GDM1 (cell line): ENCODE results near the gene BTNL2.
"Not testable (repeated sequence)": the region's sequence is repeated elsewhere in the genome, so short reads cannot be mapped to it uniquely, and the experiment has no call there.

Experiments
- DNase-seq: peaks from one replicate; lab custom pipeline; 2025; lab: John Stamatoyannopoulos, UW

BTNL2 gene, protein sequence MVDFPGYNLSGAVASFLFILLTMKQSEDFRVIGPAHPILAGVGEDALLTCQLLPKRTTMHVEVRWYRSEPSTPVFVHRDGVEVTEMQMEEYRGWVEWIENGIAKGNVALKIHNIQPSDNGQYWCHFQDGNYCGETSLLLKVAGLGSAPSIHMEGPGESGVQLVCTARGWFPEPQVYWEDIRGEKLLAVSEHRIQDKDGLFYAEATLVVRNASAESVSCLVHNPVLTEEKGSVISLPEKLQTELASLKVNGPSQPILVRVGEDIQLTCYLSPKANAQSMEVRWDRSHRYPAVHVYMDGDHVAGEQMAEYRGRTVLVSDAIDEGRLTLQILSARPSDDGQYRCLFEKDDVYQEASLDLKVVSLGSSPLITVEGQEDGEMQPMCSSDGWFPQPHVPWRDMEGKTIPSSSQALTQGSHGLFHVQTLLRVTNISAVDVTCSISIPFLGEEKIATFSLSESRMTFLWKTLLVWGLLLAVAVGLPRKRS

GRCh38 chr6:32406857-32407256 lies at the start of gene BTNL2:
BTNL2 (minus strand) TSS chr6:32407181; CDS start chr6:32407123, 58 bp downstream.
- DNase-seq, result no peak

DNA sequence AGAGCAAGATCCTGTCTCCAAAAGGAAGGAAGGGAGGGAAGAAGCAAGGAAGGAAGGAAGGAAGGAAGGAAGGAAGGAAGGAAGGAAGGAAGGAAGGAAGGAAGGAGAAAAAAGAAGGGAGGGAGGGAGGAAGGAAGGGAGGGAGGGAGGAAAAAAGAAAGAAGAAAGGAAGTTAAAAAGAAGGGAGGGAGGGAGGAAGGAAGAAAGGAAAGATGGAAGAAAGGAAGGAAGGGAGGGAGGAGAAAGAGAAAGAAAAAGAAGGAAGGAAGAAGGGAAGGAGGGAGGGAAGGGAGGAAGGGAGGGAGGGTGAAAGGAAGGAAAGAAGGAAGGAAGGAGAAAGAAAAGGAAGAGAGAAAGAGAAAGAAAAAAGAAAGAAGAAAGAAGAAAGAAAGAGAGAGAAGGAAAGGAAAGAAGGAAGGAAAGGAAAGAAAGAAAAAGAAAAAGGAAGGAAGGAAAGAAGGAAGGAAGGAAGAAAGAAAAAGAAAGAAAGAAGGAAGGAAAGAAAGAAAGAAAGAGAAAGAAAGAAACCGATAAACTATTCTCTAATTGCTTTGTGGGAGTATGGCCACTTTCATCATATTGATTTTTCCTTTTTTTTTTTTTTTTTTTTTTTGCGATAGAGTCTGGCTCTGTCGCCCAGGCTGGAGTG lies 42.2 kb upstream of the BTNL2 start:
- no peak for DNase-seq

DNA sequence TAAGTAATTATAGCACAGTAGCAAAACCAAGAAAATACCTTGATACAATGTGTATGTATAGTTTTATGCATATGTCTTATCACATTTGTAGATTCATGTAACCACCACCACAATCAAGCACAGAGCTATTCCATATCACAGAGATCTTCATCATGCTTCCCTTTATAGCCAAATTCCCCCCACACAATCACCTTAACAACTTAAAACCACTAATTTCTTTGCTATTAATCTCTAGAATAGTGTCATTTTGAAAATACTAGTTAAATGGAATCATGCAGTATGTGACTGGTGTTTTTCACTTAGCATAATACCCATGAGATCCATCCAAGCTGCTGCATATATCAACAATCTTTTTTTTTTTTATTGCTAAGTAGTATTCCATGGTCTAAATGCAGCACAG lies 41.0 kb upstream of the BTNL2 start:
- no peak for DNase-seq

DNA sequence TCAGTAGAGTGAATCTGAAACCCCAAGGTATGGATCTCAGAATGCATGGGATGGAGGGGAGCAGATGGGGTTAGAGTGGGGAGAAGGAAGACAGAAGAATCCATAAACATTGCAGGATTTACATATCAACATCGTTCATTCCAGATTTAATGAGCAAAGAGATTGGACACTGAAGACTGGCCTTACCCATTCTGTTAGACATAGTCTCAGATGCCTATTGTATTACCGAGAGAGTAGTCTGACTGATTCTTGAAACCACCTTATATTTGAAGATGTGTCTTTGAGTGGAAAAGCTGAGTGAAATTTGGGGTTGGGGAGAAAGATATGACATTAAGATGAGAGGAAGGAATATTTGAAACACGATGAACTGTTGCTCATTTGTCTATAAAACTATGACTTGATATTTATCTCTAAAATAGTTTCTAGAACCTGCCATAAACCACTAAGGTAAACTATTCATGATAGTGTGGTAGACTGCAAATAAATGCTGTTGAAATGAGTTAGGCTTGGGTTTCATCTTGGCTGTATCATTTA lies 38.4 kb upstream of the BTNL2 start:
- DNase-seq, result no peak

DNA sequence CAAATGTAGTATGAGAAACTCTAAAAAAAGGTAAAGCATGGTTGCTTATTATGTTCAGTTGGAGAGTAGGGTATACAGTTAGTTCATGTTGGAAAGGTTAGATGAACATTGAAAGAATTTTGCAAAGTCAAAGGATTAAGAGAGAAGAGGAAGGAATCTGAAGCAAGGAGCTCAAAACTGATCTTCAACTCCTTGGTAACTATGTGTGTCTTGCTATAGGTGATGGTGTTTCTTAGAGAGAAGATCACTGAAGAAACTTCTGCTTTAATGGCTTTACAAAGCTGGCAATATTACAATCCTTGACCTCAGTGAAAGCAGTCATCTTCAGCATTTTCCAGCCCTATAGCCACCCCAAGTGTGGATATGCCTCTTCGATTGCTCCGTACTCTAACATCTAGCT lies 37.5 kb upstream of the BTNL2 start:
- no peak for DNase-seq

DNA sequence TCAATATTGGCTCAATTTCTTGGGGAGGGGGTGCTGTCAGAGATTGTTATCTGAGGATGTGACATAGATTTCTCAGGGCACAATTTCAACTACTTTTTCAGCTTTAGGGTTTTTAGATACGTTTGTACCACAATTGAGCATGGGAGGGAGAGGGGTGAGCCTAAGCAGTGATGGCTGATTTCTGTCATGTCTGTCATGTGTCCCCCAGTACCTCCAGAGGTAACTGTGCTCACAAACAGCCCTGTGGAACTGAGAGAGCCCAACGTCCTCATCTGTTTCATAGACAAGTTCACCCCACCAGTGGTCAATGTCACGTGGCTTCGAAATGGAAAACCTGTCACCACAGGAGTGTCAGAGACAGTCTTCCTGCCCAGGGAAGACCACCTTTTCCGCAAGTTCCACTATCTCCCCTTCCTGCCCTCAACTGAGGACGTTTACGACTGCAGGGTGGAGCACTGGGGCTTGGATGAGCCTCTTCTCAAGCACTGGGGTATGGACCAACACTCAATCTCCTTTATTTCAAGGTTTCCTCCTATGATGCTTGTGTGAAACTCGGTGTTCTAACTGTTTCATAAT lies 36.1 kb upstream of the BTNL2 start:
- DNase-seq, result no peak

GRCh38 chr6:32442243-32442667 lies 35.3 kb upstream of the BTNL2 start:
- no peak for DNase-seq

DNA sequence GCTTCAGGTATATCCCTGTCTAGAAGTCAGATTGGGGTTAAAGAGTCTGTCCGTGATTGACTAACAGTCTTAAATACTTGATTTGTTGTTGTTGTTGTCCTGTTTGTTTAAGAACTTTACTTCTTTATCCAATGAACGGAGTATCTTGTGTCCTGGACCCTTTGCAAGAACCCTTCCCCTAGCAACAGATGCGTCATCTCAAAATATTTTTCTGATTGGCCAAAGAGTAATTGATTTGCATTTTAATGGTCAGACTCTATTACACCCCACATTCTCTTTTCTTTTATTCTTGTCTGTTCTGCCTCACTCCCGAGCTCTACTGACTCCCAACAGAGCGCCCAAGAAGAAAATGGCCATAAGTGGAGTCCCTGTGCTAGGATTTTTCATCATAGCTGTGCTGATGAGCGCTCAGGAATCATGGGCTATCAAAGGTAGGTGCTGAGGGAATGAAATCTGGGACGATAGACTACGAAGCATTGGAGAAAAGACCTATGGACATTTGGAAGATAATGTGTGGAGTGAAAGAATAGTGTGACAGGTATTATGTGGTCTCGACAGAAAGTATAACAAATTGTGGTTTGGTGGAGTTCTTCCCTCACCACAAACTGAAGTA lies 32.7 kb upstream of the BTNL2 start, which contains the start of gene HLA-DRA:
TSS of gene HLA-DRA (plus strand) at position 286 of the 613 bp plus-strand sequence. CDS start at position 350, 64 bp downstream.
- DNase-seq, result peak; percentile 76

- DNase-seq, result no peak
Measured at GRCh38 chr6:32439139-32439538, 32.2 kb upstream of the BTNL2 start.

- peak; percentile 69 for DNase-seq
Measured at GRCh38 chr6:32436995-32437836, 30.2 kb upstream of the BTNL2 start.

- DNase-seq, result no peak
Measured at GRCh38 chr6:32436186-32436585, 29.2 kb upstream of the BTNL2 start.

DNA sequence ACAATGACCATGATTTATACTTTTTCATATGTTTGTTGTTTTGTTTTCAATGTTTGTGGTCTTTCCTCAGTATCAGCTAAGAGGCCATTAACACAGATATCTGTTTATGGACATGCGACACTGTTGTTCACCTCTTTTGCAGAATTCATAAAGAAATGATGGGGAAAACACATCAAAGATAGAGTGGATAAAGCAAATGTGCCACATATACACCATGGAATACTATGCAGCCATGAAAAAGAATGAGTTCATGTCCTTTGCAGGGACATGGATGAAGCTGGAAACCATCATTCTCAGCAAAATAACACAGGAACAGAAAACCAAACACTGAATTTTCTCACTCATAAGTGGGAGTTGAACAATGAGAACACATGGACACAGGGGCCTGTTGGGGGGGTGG lies 27.0 kb upstream of the BTNL2 start:
- DNase-seq, result not testable (repeated sequence)

DNA sequence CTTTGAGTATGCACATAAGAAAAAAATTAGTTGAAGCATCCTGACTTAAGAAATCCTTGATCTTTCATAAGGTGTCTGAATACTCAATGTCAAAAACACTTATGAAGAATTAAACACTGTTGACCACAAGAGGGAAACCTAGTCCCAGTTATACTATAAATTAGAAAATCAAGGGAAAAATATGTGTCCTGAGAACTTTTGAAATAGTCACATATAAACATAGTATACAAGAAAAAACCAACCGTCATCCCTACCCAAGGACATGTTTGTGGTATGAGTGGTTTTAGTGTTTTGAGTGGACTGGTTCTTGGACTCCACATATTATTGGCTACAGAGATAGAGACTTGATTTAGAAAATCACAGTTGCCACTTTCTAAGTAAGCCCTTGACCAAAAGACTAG lies 25.1 kb upstream of the BTNL2 start:
- DNase-seq, result no peak

- DNase-seq, result no peak
Measured at GRCh38 chr6:32431142-32431541, 24.2 kb upstream of the BTNL2 start.

DNA sequence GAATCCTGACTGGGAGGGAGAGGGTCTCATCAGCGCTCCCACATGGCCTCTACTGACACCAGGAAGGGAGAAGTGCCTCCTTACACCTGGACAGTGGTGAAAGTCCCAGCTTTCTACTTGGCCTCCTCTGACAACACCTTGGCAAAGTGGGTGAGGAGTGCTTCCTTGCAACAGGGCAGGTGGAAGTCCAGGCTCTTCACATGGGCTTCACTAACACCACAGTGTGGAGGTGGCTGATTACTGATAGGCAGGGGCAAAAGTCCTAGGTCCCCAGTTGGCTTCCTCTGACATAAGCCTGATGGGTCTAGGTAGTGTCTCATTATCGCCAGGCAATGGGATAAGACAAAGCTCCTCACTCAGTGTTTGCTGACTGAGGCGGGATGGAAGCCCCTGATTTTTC lies 23.2 kb upstream of the BTNL2 start:
- no peak for DNase-seq

DNA sequence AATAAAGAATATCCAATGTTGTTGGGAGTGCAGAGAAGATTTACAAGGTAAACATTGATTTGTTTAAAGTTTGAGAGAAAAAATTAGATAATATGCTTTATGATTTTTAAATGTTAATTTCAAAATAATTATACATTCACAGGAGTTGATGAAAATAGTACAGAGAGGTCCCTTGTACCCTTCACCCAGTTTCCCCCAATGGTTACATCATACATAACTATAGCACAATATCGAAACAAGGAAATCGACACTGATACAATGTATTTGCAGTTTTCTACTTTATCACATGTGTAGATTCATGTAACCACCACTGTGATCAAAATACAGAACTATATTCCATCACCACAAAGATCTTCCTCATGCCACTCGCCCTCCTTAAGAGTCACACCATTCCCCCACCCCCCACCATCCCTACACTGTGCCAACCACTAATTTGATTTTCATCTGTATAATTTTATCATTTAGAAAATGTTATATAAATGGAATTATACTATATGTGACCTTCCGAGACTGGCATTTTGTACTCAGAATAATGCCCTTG lies 21.0 kb upstream of the BTNL2 start:
- DNase-seq, result no peak

GRCh38 chr6:32427218-32427617 lies 20.2 kb upstream of the BTNL2 start:
- DNase-seq, result no peak

GRCh38 chr6:32426338-32426737 lies 19.4 kb upstream of the BTNL2 start:
- no peak for DNase-seq

DNA sequence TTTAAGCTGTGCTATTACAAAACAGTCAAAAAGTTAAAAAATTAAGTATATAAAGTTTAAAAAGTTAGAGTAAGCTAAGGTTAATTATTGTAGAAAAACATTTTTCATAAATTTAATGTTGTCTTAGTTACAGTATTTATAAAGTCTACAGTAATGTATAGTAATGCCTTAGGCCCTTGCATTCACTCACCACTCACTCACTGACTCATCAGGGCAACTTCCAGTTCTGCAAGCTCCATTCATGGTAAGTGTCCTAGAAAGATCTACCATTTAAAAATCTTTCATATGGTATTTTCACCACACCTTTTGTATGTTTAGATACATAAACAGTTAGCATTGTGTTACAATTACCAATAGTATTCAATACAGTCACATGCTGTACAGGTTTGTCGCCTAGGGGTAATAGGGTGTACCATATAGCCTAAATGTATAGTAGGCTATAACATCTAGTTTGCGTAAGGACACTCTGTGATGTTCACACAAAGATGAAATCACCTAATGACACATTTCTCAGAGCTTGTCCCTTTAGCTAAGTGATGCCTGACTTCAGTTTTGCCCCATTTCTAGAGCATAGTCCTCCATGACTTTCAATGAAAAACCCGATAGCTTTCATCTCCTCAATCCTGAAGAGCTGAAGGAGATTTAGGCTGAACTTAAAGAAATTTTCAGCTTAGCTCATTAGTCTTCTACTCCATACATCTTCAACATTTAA lies 17.8 kb upstream of the BTNL2 start:
- DNase-seq, result no peak

GRCh38 chr6:32416036-32416435 lies 9.1 kb upstream of the BTNL2 start:
- no peak for DNase-seq
